GM13977 (cell line): ENCODE results near the gene B4GALT1.

Source experiments
- DNase-seq: peaks from one replicate; pipeline ENCODE4 v3.0.0; 2012; ENCODE audit warnings: low spot score
- in situ Hi-C: fragments of 300-500 bp; cut with MboI; formaldehyde crosslinking; loops from one replicate; pipeline ENCODE4 v1.12.0; 2022; ENCODE audit warnings: low sequenced_read_pairs, low pct_unique_long_range_greater_than_20kb, mixed read lengths, inconsistent platforms; ENCODE audit not compliant: unreplicated experiment
- TF ChIP-seq, protein P1 (sequence below): IDR thresholded peaks from 2 replicates; pipeline ENCODE4 v1.5.1; 2012; ENCODE audit warnings: mild to moderate bottlenecking, control low read depth; ENCODE audit not compliant: insufficient read depth; ENCODE audit errors: extremely low read depth, missing control alignments

The B4GALT1 gene

DNA sequence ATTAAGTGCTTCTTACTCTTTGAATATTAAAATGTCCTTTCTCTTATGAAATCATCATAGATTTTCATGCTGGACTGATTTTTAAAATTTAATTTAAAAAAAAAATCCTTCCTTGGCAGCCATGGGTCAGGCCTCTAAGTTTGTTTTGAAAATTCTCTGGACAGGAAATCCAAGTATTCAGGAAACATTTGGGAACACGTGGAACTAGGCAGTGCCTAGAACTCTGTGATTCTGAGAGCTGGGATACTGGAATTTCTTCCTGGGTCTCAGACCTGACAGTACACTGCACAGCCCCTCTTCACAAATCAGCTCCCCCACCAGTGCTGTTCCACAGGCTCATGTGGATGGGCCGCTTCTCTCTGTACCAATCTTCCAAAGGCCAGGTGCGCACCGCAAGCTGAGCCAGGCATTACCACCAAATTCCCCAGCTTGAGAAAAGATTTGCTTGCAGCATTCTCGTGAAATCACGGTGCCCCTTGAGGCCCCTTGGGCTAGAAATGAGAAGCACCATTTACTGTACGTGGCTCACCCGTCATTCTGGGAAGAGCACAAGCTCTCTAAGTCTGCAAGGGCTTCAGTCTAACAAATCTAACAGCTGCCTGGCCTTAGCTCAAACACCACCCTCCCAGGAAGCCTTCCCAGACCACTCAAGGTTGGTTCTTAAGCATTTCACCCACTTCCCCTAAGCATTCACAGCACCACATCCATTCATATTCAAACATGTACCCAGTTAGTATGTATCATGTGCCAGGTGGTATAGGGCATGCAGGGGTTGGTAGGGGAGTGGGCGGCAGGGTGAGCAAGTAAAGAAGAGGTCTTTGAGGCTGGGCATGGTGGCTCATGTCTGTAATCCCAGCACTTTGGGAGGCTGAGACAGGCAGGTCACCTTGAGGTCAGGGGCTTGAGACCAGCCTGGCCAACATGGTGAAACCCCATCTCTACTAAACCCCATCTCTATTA is 26.5 kb downstream of the B4GALT1 start:
- DNase-seq = no peak
- in situ Hi-C loops = no loop called here
- TF ChIP-seq, protein P1, sequence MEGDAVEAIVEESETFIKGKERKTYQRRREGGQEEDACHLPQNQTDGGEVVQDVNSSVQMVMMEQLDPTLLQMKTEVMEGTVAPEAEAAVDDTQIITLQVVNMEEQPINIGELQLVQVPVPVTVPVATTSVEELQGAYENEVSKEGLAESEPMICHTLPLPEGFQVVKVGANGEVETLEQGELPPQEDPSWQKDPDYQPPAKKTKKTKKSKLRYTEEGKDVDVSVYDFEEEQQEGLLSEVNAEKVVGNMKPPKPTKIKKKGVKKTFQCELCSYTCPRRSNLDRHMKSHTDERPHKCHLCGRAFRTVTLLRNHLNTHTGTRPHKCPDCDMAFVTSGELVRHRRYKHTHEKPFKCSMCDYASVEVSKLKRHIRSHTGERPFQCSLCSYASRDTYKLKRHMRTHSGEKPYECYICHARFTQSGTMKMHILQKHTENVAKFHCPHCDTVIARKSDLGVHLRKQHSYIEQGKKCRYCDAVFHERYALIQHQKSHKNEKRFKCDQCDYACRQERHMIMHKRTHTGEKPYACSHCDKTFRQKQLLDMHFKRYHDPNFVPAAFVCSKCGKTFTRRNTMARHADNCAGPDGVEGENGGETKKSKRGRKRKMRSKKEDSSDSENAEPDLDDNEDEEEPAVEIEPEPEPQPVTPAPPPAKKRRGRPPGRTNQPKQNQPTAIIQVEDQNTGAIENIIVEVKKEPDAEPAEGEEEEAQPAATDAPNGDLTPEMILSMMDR = no peak

DNA sequence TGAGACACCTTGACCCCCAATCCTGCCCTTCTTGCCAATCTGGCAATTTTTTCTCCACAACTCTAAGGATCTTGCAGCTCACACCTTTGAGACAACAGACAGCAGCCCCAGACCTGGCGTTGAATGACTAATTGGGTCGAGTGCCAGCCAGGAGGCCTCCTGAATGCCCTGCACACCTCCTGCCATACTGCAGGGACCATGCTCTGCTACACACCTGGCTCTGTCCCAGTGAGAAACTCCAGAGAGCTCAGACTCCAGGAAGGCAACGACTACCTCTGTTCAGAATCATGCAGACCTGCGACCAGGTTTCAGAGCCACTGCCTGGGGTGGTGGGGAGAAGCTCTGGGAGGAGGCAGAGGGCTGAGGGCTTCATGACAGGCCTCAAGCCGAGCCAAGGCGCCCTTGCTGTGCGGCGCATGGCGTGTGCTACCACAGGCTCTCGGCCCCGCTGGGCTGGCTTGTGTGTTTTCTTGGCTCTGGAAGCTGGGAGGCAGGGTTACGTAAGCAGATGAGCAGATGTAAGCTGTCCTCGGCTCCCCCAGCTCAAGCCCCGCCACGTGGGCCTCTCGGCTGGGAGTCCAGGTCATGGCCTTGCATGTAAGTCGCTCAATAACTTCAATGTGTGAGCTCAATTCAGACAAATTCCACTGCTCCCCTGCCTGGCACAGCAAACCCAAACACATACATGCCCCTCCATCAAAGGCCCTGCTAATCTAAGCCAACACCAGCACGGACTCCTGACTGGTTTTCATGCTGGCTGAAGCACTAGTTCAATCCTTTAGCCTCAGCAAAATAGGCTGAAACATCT is 27.5 kb downstream of the B4GALT1 start:
- TF ChIP-seq, protein P1 = no peak
- no peak for DNase-seq

DNA sequence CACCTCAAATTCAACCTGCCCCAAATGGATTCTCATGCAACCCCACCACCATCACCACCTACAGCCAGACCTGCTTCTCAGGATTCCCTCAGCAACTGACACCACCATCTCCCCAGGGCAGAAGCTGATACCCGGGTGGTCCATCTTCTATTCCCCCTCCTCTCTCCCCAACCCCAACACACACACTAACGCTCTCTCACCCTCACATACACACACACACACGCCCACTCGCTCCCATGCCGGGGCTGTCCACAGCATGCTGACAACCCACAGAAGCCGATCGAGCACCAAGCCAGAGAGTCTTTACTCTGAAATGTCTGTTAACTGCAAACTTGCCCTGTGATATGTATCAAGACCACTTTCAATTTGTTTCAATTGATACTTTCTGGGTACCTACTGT is 28.4 kb downstream of the B4GALT1 start:
- DNase-seq = no peak
- in situ Hi-C loops = no loop called here
- TF ChIP-seq, protein P1 = no peak

More for the DNA sequence above, 27.5 kb downstream of the B4GALT1 start:
- in situ Hi-C loops = no loop called here

DNA sequence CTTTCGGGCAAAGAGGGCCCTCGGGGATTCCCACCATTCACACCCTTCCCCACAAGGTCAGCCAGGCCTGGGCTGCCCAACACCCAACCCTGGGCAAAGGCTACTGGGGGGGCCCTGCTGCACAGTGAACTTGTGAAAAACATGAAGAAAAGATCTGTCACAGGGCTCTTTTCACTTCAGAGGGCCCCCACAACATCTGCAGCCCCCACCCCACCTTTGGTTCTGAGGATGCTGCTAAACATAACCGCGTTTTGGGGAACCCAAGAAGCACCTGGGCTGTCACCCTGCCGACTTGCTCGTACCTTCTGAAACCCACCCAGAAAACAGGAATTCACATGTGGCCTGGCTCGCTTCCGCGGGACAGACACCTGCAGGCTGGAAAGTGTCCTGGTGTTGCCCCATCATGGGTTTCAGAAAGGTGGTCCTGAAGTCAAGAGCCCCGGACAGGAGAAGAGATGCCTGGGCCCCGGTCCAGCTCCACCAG is 29.3 kb downstream of the B4GALT1 start:
- in situ Hi-C loops = no loop called here
- TF ChIP-seq, protein P1 = no peak
- no peak for DNase-seq

DNA sequence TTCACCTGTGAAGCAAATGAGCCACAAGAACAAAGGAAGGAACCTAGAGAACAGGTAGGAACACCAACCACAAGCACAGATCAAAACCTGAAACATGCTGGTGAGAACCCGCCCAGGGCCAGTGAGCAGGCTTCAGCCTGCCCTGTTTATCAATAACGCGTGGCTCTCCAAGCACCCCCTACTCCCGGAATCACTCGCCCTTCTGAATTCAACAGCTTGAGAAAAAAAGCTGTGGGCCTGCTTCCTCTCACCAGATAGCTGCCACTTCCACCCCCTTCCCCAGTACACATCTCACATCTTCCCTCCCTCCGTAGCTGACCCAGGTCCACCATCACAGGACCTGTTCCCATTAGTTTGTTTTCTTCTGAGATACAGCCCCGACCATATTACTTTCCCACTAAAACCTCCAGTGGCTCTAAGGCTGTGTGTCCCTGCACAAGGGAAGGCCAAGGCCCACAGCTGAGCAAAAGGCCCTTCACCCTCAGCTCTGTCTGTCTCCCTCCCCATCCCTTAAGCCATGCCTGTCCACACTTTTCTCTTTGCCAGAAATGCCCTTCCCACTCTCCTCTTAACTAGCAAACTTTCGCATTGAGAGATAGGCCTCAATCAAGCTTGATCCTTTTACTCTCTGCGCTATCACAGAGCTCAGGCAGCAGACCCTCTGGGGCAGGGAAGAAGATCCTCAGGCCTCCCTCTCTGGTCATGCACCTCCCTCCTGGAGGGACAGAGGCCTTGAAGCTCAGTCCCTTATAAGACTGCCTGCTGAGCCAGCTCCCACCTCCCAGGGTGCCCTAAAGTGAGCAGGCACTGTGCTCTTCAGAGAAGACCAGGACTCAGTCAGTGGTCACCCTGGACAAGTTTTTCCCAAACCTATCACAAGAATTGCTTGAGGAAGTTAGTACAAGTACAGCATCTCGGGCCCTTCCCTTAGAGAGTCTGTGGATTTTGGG is 30.1 kb downstream of the B4GALT1 start:
- no peak for DNase-seq
- TF ChIP-seq, protein P1 = no peak
- in situ Hi-C loops = no loop called here
